ENCODE results near the gene MTX1. TPM values are rescaled to one million over a fixed set of nuclear protein-coding genes. Genes with fewer than 3 reads are reported as not detected.
"Not testable (repeated sequence)": the region's sequence is repeated elsewhere in the genome, so short reads cannot be mapped to it uniquely, and the experiment has no call there.

MTX1 gene
- total RNA-seq, 2 donors from 2014 or later, result 16.2 to 27.0 TPM

- peak overlapping the region; percentile 77 to 81 for H3K27ac ChIP-seq
- H3K27me3 ChIP-seq, result no peaks in the 10 kb centered on the region
- no peak for DNase-seq (ENCODE audit: low spot score)
- peaks cover under 1% of the 10 kb centered on the region for H3K36me3 ChIP-seq
- peak overlapping the region; percentile 46 to 63 for H3K4me3 ChIP-seq
- H3K9me3 ChIP-seq, result no peaks in the 10 kb centered on the region
- peaks cover 0 to 35% of the 10 kb centered on the region in 2 donors for H3K4me1 ChIP-seq
- TF ChIP-seq, protein P1, sequence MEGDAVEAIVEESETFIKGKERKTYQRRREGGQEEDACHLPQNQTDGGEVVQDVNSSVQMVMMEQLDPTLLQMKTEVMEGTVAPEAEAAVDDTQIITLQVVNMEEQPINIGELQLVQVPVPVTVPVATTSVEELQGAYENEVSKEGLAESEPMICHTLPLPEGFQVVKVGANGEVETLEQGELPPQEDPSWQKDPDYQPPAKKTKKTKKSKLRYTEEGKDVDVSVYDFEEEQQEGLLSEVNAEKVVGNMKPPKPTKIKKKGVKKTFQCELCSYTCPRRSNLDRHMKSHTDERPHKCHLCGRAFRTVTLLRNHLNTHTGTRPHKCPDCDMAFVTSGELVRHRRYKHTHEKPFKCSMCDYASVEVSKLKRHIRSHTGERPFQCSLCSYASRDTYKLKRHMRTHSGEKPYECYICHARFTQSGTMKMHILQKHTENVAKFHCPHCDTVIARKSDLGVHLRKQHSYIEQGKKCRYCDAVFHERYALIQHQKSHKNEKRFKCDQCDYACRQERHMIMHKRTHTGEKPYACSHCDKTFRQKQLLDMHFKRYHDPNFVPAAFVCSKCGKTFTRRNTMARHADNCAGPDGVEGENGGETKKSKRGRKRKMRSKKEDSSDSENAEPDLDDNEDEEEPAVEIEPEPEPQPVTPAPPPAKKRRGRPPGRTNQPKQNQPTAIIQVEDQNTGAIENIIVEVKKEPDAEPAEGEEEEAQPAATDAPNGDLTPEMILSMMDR (IDR thresholded peaks at IDR 0.05), result no peak
These were observed 15.9 kb upstream of the MTX1 start for GRCh38 chr1:155192346-155193274.

DNA sequence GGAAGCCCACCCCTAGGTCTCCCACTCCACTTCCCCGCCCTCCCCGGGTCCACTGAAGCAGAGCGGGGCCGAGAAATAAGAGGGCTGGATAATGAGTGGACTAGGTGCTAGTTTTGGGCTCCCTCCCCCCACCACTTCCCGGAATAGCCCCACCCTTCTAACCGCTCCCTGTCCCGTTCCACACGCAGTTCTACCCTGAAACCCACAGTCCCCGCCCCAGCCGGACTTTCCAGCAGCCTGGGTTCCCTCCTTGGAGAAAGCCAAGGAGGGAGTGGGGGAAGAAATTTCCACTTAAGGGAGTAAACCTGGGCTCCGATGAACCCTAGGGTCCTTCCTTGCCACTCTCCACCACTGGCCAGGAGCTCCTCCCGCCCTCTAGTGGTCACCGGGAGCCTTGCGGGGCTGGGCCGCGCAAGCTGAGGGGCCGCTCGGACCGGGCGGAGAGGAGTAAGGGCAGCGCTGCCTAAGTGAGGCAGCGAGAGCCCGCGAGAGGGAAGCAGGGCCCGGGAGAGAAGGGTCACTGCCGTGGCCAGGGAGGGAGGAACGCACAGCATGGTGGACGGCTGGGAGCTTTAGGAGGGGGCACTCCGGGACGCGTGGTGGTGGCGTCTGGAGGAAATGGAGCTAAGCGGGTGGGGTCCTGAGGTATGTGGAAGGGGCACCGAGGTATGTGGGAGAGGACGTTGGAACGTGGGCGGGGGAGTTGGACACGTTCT, 15.1 kb upstream of the MTX1 start:
- TF ChIP-seq, protein P1 (IDR thresholded peaks at IDR 0.05), result peak; percentile 97 to 99
- Histone ChIP-seq H3K36me3 (peaks cover 7% of the 10 kb centered on the region), H3K4me1 (peaks cover 0 to 35% of the 10 kb centered on the region in 2 donors), H3K27ac (peak overlapping the region; percentile 77 to 81), H3K27me3 (no peaks in the 10 kb centered on the region), H3K4me3 (peak overlapping the region; percentile 46 to 63), H3K9me3 (no peaks in the 10 kb centered on the region)
- peak; percentile 93 for DNase-seq (ENCODE audit: low spot score)

DNA sequence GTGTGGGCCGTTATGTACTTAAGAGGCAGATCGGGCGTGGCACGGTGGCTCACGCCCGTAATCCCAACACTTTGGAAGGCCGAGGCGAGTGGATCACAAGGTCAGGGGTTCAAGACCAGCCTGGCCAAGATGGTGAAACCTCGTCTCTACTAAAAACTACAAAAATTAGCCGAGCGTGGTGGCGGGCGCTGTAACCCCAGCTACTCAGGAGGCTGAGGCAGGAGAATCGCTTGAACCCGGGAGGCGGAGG, 14.6 kb upstream of the MTX1 start:
- not testable (repeated sequence) for H3K9me3 ChIP-seq; DNase-seq (ENCODE audit: low spot score); H3K27me3 ChIP-seq; H3K36me3 ChIP-seq
- peak overlapping the region; percentile 46 to 63 for H3K4me3 ChIP-seq
- H3K27ac ChIP-seq, result peak overlapping the region; percentile 77 to 81
- peaks cover 0 to 35% of the 10 kb centered on the region in 2 donors for H3K4me1 ChIP-seq

- no peak for DNase-seq (ENCODE audit: low spot score)
- Histone ChIP-seq H3K36me3 (peaks cover 7% of the 10 kb centered on the region), H3K9me3 (no peaks in the 10 kb centered on the region), H3K4me1 (peaks cover 0 to 35% of the 10 kb centered on the region in 2 donors), H3K4me3 (peak overlapping the region; percentile 46 to 63), H3K27ac (peak overlapping the region; percentile 77 to 81), H3K27me3 (no peaks in the 10 kb centered on the region)
- TF ChIP-seq, protein P1 (IDR thresholded peaks at IDR 0.05), result no peak
These were observed 13.0 kb upstream of the MTX1 start for GRCh38 chr1:155195201-155196102.

DNA sequence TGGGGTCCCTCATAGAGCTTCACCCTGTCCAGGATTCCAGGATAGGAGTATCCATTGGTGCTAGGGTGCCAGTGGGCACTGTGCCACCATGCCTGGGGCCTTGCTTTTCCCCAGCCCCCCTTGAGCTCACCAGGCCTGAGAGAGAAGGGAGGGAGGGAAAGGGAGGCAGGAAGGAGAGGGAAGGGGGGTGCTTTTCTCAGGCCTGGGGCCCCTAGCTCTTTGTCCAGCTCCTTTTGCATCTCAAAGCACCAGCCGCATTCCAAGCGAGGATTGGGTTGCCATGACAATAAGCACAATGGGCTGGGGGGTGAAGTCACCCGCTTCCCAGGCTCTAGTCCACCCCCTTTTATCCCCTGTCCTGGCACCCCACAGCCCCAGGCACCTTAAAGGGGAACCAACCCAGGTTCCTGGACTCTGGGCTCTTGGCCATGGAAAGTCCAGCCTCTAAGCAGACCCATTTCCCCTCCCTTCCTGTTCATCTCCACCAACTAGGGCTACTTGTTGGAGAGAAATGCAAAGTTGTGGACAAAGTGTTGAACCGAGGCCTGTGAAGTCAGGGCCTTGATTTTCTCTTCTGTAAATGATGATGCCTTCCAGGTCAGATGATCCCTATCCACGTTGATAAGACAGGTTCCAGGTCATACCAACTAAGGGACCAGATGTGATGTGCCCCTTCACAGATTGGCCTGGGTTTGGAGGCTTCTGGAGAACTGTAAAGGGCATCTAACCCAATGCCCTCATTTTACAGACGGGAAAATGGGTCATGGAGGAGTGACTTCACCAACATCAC, 12.2 kb upstream of the MTX1 start:
- H3K9me3 ChIP-seq, result no peaks in the 10 kb centered on the region
- DNase-seq (ENCODE audit: low spot score), result no peak

More for the DNA sequence above, 12.2 kb upstream of the MTX1 start:
- Histone ChIP-seq H3K27ac (no peak overlapping the region), H3K36me3 (peaks cover 7% of the 10 kb centered on the region), H3K4me1 (peaks cover 0 to 35% of the 10 kb centered on the region in 2 donors), H3K4me3 (no peak overlapping the region), H3K27me3 (no peaks in the 10 kb centered on the region)
- TF ChIP-seq, protein P1 (IDR thresholded peaks at IDR 0.05), result no peak

Data from right atrium auricular region (tissue), 2 donors.